Brain microvascular endothelial cell (primary cell): ENCODE data around the gene PPP1R11.

Experiments used
- DNase-seq: peaks from one replicate; pipeline ENCODE4 v3.0.0-alpha.2; 2020
- H3K27ac ChIP-seq: fragments of 250-450 bp; sonication (Bioruptor Pico); 2 replicates; pipeline ENCODE4 v1.5.1; 2020; ENCODE audit warnings: mild to moderate bottlenecking, moderate library complexity
- H3K27me3 ChIP-seq: fragments of 250-450 bp; sonication (Bioruptor Pico); replicated peaks from 2 replicates; pipeline ENCODE4 v1.5.1; 2020; ENCODE audit warnings: mild to moderate bottlenecking
- H3K36me3 ChIP-seq: fragments of 250-450 bp; sonication (Bioruptor Pico); replicated peaks from 2 replicates; pipeline ENCODE4 v1.5.1; 2020; ENCODE audit warnings: mild to moderate bottlenecking
- H3K4me3 ChIP-seq: 2 replicates; pipeline ENCODE4 v1.5.1; 2011; ENCODE audit warnings: low read depth, mild to moderate bottlenecking, control low read depth, low read length, moderate library complexity
- in situ Hi-C: cut with HindIII; loops from 2 replicates; pipeline ENCODE4 v1.10.0; 2017; ENCODE audit warnings: low sequenced_read_pairs, low pct_ligation_motif_present
- TF ChIP-seq, protein P1 (sequence below): IDR thresholded peaks from 2 replicates; pipeline ENCODE4 v1.5.1; 2011; ENCODE audit warnings: low read depth, mild to moderate bottlenecking, moderate library complexity, low read length, control low read depth, inconsistent platforms; ENCODE audit errors: missing control alignments

Gene PPP1R11

DNA sequence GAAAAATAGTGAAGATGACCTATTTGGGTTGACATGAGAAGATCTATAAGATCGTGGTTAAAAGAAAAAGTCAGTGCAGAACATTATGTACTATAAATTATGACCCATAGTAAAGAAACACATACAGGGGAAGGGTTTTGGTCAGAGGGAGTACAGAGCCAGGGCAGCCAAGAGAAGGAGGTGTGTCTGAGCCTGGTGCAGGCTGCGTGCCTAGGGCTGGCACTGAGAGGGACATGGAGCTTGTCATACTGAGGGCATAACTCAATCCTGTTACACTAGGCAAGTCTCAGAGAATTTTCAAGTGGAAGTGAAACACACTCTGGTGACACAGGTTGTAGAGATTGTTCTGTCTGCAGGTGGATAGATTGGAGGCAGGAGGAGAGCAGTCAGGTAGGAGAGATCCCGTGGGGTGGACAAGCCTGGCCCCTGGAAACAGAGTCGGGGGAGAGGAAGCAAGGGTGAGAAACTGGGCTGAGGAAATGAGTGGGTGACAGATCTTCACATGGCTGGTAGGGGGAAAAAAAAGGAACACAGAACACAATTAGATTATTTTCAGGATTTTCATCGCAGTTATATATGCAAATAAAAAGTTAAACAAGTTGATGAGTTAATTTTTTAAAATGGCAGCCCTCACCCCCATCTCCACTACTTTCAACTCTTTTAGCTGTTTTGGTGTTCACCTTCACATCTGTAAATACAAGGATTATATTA lies 27.1 kb downstream of the PPP1R11 start:
- no peak overlapping the region for H3K4me3 ChIP-seq
- in situ Hi-C loops: no loop called here
- TF ChIP-seq, protein P1, sequence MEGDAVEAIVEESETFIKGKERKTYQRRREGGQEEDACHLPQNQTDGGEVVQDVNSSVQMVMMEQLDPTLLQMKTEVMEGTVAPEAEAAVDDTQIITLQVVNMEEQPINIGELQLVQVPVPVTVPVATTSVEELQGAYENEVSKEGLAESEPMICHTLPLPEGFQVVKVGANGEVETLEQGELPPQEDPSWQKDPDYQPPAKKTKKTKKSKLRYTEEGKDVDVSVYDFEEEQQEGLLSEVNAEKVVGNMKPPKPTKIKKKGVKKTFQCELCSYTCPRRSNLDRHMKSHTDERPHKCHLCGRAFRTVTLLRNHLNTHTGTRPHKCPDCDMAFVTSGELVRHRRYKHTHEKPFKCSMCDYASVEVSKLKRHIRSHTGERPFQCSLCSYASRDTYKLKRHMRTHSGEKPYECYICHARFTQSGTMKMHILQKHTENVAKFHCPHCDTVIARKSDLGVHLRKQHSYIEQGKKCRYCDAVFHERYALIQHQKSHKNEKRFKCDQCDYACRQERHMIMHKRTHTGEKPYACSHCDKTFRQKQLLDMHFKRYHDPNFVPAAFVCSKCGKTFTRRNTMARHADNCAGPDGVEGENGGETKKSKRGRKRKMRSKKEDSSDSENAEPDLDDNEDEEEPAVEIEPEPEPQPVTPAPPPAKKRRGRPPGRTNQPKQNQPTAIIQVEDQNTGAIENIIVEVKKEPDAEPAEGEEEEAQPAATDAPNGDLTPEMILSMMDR: no peak
- H3K36me3 ChIP-seq: no peaks in the 10 kb centered on the region
- H3K27ac ChIP-seq: no peak overlapping the region
- peaks cover 29% of the 10 kb centered on the region for H3K27me3 ChIP-seq
- no peak for DNase-seq

DNA sequence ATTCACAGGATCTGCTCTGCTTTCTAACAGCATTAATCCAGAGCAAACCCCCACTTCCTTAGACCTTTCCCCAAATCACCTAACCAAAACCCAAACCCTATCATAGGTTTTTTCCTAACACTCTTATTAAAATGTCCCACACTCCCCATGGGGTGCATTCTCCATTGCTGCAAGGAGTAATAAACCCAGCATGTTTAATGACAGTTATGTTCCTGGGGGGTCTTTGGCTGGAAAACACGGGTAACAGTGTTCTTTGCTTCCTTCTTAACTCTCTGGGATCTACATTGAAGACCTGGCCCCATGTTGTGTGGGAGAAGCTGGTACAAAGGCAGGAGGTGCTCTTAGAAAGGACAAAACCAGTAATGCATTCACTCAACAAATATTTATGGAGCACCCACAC lies 29.8 kb downstream of the PPP1R11 start:
- TF ChIP-seq, protein P1: no peak
- H3K36me3 ChIP-seq: no peaks in the 10 kb centered on the region
- peaks cover 47% of the 10 kb centered on the region for H3K27me3 ChIP-seq
- no peak overlapping the region for H3K27ac ChIP-seq
- in situ Hi-C loops: no loop called here
- no peak for DNase-seq
- no peak overlapping the region for H3K4me3 ChIP-seq

DNA sequence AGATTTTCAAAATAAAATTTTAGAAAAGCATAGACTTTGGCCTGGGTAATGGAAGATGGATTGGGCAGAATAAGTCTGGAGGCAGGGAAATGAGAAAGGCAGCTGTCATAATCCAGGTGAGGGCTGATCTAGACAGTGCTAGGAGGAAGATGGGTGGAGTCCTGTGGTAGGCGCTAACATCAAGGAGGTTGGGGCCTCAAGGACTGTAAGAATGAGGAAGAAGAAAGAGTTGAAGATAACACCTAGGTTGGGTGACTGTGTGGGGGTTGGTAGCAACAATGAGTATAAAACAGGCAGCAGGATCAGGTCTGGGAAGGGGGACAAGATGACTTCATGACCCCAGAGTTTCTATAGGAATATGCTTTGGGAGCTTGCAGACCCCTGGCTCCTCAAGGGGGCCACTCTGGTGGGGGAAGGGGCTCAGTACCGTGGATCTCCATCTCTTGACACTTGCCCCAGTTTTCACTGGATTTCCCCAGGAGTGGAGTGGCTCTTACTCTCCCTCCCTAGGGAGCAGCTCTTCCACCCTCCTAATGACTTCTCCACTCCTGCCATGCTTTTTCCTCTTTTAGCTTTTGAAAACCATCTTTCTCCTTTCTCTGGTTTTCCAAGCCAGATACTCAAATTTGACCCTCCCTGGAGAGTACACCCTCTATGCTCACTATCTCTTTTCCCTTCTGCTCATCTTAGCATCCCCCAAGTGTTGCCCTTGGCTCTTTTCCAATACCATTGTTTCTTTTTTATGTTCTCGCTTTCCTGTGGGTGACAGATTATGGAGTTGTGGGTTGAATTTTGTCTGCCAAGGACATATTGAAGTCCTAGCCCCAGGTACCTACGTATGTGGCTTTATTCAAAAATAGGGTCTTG lies 31.1 kb downstream of the PPP1R11 start:
- TF ChIP-seq, protein P1: no peak
- no peak for DNase-seq
- Histone ChIP-seq H3K27me3 (peaks cover 47% of the 10 kb centered on the region), H3K27ac (no peak overlapping the region), H3K36me3 (no peaks in the 10 kb centered on the region), H3K4me3 (no peak overlapping the region)
- in situ Hi-C loops: no loop called here

DNA sequence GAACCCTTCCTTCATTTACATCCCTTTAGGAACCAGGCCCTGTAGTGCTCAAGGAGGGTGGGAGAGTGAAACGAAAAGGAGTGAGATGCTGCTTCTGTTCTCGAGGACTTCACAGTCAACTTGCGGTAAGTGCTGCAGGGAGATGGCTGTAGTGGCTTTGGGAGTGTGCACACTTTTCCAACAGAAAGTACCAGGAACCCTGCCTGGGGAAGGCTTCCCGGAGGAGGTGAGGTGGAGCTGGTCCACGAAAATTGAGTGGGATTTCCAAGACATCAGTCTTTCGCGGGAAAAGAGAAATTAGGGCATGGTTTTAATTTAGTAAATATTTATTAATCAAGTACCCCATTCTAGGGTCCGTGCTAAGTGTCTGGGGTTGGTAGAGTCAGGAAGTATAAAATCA lies 33.2 kb downstream of the PPP1R11 start:
- Histone ChIP-seq H3K27ac (no peak overlapping the region), H3K4me3 (no peak overlapping the region), H3K27me3 (peaks cover 55% of the 10 kb centered on the region), H3K36me3 (no peaks in the 10 kb centered on the region)
- in situ Hi-C loops: no loop called here
- TF ChIP-seq, protein P1: no peak
- no peak for DNase-seq

- H3K36me3 ChIP-seq: no peaks in the 10 kb centered on the region
- H3K4me3 ChIP-seq: no peak overlapping the region
- no peak overlapping the region for H3K27ac ChIP-seq
- DNase-seq: no peak
- TF ChIP-seq, protein P1: no peak
- in situ Hi-C loops: no loop called here
- peaks cover 55% of the 10 kb centered on the region for H3K27me3 ChIP-seq
Measured at GRCh38 chr6:30100585-30101443, 33.8 kb downstream of the PPP1R11 start.
